K562 (cell line): ENCODE measurements around the gene TBC1D2B. TPM values are rescaled to one million over a fixed set of nuclear protein-coding genes. Genes with fewer than 3 reads are reported as not detected.

Experiments used
- ATF7 ChIP-seq: fragments of 450-650 bp; IDR thresholded peaks from 2 replicates; pipeline ENCODE4 v1.7.1; 2014; ENCODE audit warnings: mild to moderate bottlenecking, moderate library complexity
- BRCA1 ChIP-seq, 2 experiments: fragments of 450-650 bp in 1 of 2; sonication (generic) in 1 of 2; formaldehyde crosslinking in 1 of 2; IDR thresholded peaks; 2 replicates each; pipeline versions ENCODE4 v1.5.0 to v1.6.1; 2017 to 2020; ENCODE audit warnings: mild to moderate bottlenecking in 1 of 2, missing genetic modification reagents in 1 of 2
- CBFA2T3 ChIP-seq: fragments of 450-650 bp; IDR thresholded peaks from 2 replicates; pipeline ENCODE4 v1.6.1; 2017
- CEBPB ChIP-seq: fragments of 450-650 bp; IDR thresholded peaks from 2 replicates; pipeline ENCODE4 v1.6.1; 2016; ENCODE audit warnings: missing genetic modification characterization, missing compliant biosample characterization
- CEBPG ChIP-seq, 3 experiments: fragments of 200-800 bp in 1 of 3; sonication (Bioruptor generic) in 1 of 3; sonication (generic) in 1 of 3; formaldehyde crosslinking in 1 of 3; IDR thresholded peaks in 2 of 3; conservative IDR thresholded peaks in 1 of 3; 2 replicates each; pipeline versions ENCODE4 v1.6.1 to v1.8.0; 2016 to 2022; ENCODE audit warnings: missing compliant biosample characterization in 2 of 3, missing genetic modification characterization in 2 of 3, mild to moderate bottlenecking in 1 of 3, missing genetic modification reagents in 1 of 3
- CHD1 ChIP-seq: fragments of 200-600 bp; sonication (generic); IDR thresholded peaks from one replicate; pipeline ENCODE4 v1.6.1; 2012; ENCODE audit warnings: mild to moderate bottlenecking, moderate library complexity, low read length, inconsistent platforms
- DDX20 ChIP-seq: fragments of 450-650 bp; IDR thresholded peaks from 2 replicates; pipeline ENCODE4 v1.6.1; 2016; ENCODE audit warnings: missing genetic modification characterization, low read depth, mild to moderate bottlenecking, missing compliant biosample characterization, moderate library complexity
- EP300 ChIP-seq: IDR thresholded peaks from 2 replicates; pipeline ENCODE4 v1.6.1; 2012; ENCODE audit warnings: low read length, improper control_type of control experiment
- ETV1 ChIP-seq: fragments of 450-650 bp; conservative IDR thresholded peaks from 2 replicates; pipeline ENCODE4 v1.6.1; 2016; ENCODE audit warnings: missing genetic modification characterization, control low read depth, low read depth, missing compliant biosample characterization
- HNRNPL ChIP-seq: fragments of 200-400 bp; formaldehyde crosslinking; IDR thresholded peaks from 2 replicates; pipeline ENCODE4 v1.6.1; 2017; ENCODE audit warnings: low read depth, mild to moderate bottlenecking, low read length
- ILF3 ChIP-seq: fragments of 450-650 bp; IDR thresholded peaks from 2 replicates; pipeline ENCODE4 v1.6.1; 2018; ENCODE audit warnings: antibody characterized with exemption, mild to moderate bottlenecking, moderate library complexity, borderline replicate concordance
- JUND ChIP-seq, 2 experiments: IDR thresholded peaks; 2 replicates in 1 of 2; 3 replicates in 1 of 2; pipeline ENCODE4 v1.6.1; 2011; ENCODE audit warnings: borderline replicate concordance in 2 of 2, low read depth in 2 of 2, low read length in 2 of 2, improper control_type of control experiment in 1 of 2, missing biosample characterization in 1 of 2, missing genetic modification characterization in 1 of 2, missing genetic modification reagents in 1 of 2
- MTA2 ChIP-seq: fragments of 450-650 bp; IDR thresholded peaks from 2 replicates; pipeline ENCODE4 v1.6.1; 2016; ENCODE audit warnings: low read depth
- PRPF4 ChIP-seq: fragments of 200-400 bp; formaldehyde crosslinking; IDR thresholded peaks from one replicate; pipeline ENCODE4 v1.6.1; 2017; ENCODE audit warnings: low read length, low read depth, mild to moderate bottlenecking; ENCODE audit not compliant: insufficient read depth, poor library complexity, severe bottlenecking
- SIN3A ChIP-seq, 2 experiments: fragments of 150-350 bp in 1 of 2; IDR thresholded peaks; 2 replicates each; pipeline ENCODE4 v1.6.1; 2011 to 2016; ENCODE audit warnings: borderline replicate concordance in 2 of 2, low read depth in 2 of 2, low read length in 2 of 2, mild to moderate bottlenecking in 2 of 2, moderate library complexity in 2 of 2; ENCODE audit not compliant: control insufficient read depth in 1 of 2
- SIN3B ChIP-seq: fragments of 450-650 bp; IDR thresholded peaks from 2 replicates; pipeline ENCODE4 v1.6.1; 2017; ENCODE audit warnings: low read depth, mild to moderate bottlenecking, moderate library complexity
- STAG1 ChIP-seq: sonication (generic); formaldehyde crosslinking; IDR thresholded peaks from 2 replicates; pipeline ENCODE4 v1.5.0; 2020; ENCODE audit warnings: missing genetic modification reagents, borderline replicate concordance
- THRA ChIP-seq: fragments of 450-650 bp; IDR thresholded peaks from 2 replicates; pipeline ENCODE4 v1.6.1; 2017; ENCODE audit warnings: mild to moderate bottlenecking, moderate library complexity
- ZBTB17 ChIP-seq: fragments of 450-650 bp; formaldehyde crosslinking; IDR thresholded peaks from 2 replicates; pipeline ENCODE4 v1.4.0; 2020; ENCODE audit warnings: mild to moderate bottlenecking
- ZNF212 ChIP-seq: fragments of 450-650 bp; formaldehyde crosslinking; IDR thresholded peaks from 2 replicates; pipeline ENCODE4 v1.4.0; 2020; ENCODE audit warnings: mild to moderate bottlenecking
- polyA plus RNA-seq, 8 experiments: library from polyadenylated mRNA; depleted of rRNA in 4 of 8; stranded (reverse) in 5 of 8; unstranded in 3 of 8; fragments of >200 nt; fragmentation: Nextera tagmentation in 2 of 8; fragmentation: Illumina TruSeq in 1 of 8; extraction: Ambion mirVana in 2 of 8; extraction: Trizol in 1 of 8; gene quantifications; 2 replicates each; pipeline versions ENCODE4 v1.2.1 to v1.2.3, GENCODE V29; 2011 to 2014; ENCODE audit warnings: inconsistent platforms in 1 of 8, missing spikeins in 1 of 8
- total RNA-seq, 7 experiments: library from RNA; depleted of rRNA in 6 of 7; stranded (reverse); fragments of >200 nt in 6 of 7; fragmentation: Illumina TruSeq in 2 of 7; extraction: Trizol in 2 of 7; gene quantifications; 2 replicates each; pipeline versions ENCODE4 v1.2.1 to v1.2.3, GENCODE V29; 2011 to 2021; ENCODE audit warnings: low replicate concordance in 1 of 7
- TF ChIP-seq, protein P1 (sequence below): fragments of 450-650 bp; conservative IDR thresholded peaks from 2 replicates; pipeline ENCODE4 v1.6.1; 2016; ENCODE audit warnings: missing genetic modification characterization, low read depth, mild to moderate bottlenecking, missing compliant biosample characterization, moderate library complexity
- TF ChIP-seq, protein P2 (sequence below): sonication (generic); formaldehyde crosslinking; IDR thresholded peaks from 2 replicates; pipeline ENCODE4 v1.9.0; 2022; ENCODE audit warnings: mild to moderate bottlenecking, missing genetic modification reagents

TBC1D2B gene
- total and polyA plus RNA-seq, 9 of the 15 experiments (the other 6 are each of a cell fraction or from before 2014, with no cell fraction given) = 0.15 to 16.3 (median 8.9) TPM

DNA sequence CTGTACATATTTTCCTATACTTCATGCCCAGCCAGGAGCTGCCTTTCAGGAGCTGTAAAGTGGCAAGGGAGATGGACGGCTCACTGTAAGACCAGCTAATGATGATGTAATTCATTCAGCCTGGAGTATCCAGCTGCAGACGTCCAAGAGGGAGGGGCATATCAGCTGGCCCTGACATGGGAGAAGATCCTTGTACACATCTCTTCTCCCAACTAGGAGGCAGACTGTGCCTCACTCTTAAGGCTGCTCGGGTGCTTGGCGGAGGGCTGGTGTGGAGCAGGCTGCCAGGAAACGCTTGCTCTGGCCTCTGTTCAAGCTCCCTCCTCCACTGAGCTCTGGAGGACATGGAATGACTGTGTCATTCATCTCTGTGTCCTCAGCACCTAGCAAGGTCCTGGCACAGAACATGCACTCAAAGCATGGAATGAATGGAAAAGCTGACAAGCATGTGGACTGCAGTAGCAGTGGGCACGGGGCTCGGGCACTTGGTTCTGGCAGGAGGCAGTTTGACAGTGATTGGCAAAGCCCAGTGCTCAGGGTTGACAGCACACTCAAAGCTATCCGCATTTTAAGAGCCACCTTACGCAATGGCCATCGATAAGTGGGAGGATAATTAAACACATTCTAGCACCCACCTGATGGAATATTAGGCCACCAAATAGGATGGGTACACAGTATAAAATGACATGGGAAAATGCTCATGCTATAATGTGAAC, 72.4 kb downstream of the TBC1D2B start (continued):
- TF ChIP-seq SIN3B = no peak
- TF ChIP-seq JUND (IDR thresholded peaks at IDR 0.05; ENCODE audit: borderline replicate concordance, low read depth, low read length) = no peak
- TF ChIP-seq JUND (tag; IDR thresholded peaks at IDR 0.05; ENCODE audit: borderline replicate concordance, low read depth, low read length) = 0 out of 3 replicates have a peak, but pooled peaks have one; percentile 33
- peak; percentile 71; the same call in 1 of the 2 replicates for TF ChIP-seq ATF7
- no peak for TF ChIP-seq HNRNPL
- TF ChIP-seq CHD1 = no peak
- TF ChIP-seq CEBPB = peak; percentile 45; the same call in 1 of the 2 replicates
- no peak for TF ChIP-seq ILF3
- TF ChIP-seq CBFA2T3 = no peak
- no peak for TF ChIP-seq THRA
- no peak for TF ChIP-seq MTA2
- TF ChIP-seq PRPF4 = no peak
- TF ChIP-seq ZNF212 (CRISPR knock-in tag) = no peak
- no peak for TF ChIP-seq DDX20 (tag)
- TF ChIP-seq CEBPG (CRISPR knock-in tag; IDR thresholded peaks at IDR 0.05) = no peak
- peak in 1 of 2 experiments; percentile 51; a peak in 1 of 4 replicates for TF ChIP-seq CEBPG (tag; conservative IDR thresholded peaks at IDR 0.05 in 1 of 2, IDR thresholded peaks at IDR 0.05 in 1 of 2)
- no peak for TF ChIP-seq EP300
- TF ChIP-seq, protein P1, sequence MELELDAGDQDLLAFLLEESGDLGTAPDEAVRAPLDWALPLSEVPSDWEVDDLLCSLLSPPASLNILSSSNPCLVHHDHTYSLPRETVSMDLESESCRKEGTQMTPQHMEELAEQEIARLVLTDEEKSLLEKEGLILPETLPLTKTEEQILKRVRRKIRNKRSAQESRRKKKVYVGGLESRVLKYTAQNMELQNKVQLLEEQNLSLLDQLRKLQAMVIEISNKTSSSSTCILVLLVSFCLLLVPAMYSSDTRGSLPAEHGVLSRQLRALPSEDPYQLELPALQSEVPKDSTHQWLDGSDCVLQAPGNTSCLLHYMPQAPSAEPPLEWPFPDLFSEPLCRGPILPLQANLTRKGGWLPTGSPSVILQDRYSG (tag) = no peak
- no peak for TF ChIP-seq ETV1 (tag)
- TF ChIP-seq SIN3A (IDR thresholded peaks at IDR 0.05; ENCODE audit: borderline replicate concordance in 2 of 2, control insufficient read depth in 1 of 2, low read depth in 2 of 2, low read length in 2 of 2) = no peak
- no peak for TF ChIP-seq ZBTB17 (CRISPR knock-in tag)
- no peak for TF ChIP-seq BRCA1 (IDR thresholded peaks at IDR 0.05)
- TF ChIP-seq BRCA1 (CRISPR knock-in tag; IDR thresholded peaks at IDR 0.05) = no peak
- TF ChIP-seq STAG1 (CRISPR knock-in tag) = no peak
- TF ChIP-seq, protein P2, sequence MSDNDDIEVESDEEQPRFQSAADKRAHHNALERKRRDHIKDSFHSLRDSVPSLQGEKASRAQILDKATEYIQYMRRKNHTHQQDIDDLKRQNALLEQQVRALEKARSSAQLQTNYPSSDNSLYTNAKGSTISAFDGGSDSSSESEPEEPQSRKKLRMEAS (CRISPR knock-in tag) = no peak
